ENCODE results near the gene EN2.

EN2 gene

GRCh38 chr7:155505422-155505793 is 47.5 kb downstream of the EN2 start:
- TF ChIP-seq CTCF (conservative IDR thresholded peaks at IDR 0.05): no peak
- H3K27ac ChIP-seq: no peak overlapping the region

DNA sequence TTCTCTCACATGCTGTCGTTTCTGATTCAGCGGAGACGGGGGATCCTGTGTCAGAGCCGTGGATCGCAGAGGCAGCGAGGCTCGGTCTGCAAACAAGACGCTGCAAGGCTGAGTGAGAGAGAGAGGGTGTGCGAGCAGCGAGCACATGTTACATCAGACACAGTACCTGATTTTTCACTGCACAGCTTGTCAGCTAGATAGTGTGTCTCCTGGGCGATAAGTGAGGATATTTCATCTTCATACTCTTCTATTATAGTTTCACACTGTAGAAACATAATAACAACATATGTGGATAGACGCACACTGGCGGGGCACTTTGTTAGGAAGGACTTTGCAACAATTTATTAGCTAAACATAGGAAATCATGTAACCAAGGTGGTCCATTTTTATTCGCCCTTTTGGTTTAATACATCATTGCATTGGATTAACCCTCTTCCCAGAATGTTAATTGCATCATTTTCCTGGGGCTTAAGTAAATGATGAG is 49.0 kb downstream of the EN2 start:
- no peak for TF ChIP-seq CTCF (conservative IDR thresholded peaks at IDR 0.05)
- no peak overlapping the region for H3K27ac ChIP-seq

- TF ChIP-seq CTCF (conservative IDR thresholded peaks at IDR 0.05): no peak
- H3K27ac ChIP-seq: no peak overlapping the region
Observed at GRCh38 chr7:155507576-155507975, 49.6 kb downstream of the EN2 start.

DNA sequence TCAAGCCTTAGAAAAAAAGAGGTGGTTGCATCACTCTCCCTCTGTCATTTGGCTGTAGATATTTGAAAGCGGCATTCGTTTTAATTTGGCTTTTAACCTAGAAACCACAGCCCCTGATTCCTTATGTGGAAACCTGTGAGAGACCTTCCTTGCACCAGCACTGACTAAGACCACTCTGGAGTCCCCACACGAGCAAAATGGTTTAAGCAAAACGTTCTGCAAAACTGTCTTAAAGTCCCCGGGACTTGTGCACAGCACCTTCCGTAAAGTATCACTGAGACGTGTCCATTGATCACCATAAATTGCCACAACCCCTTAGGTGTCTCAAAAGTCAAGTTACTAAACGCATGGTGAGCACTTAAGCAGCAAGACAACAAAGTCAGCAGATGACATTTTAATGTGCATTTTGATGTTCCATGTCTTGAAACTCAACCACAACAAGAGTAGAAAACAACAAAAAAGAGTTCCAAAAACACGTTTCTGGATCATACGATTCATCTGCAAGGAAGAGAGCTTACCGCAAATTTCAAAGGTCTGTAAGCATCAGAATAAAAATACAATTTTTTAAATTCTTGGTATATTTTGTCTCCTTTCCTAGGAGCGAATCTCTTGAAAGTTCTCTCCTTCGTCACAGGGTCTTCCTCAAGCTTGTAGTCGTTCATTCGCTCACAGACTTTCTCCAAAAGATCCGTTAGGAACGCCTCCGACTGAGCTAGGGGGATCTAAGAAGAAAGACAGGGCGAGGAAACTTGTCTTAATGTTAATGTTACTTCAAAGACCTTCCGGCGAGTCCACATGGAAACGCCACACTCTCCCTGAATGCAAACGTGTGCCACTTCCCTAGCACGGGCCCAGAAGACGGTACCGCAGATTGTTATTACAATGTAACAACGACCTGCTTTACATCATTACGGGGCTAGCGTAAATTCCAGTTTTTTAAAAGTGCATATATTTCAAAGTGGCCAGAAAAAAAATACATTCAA is 50.7 kb downstream of the EN2 start:
- H3K27ac ChIP-seq: no peak overlapping the region
- TF ChIP-seq CTCF (conservative IDR thresholded peaks at IDR 0.05): no peak

- no peak overlapping the region for H3K27ac ChIP-seq
- TF ChIP-seq CTCF (conservative IDR thresholded peaks at IDR 0.05): no peak
Observed at GRCh38 chr7:155509359-155509724, 51.4 kb downstream of the EN2 start.

DNA sequence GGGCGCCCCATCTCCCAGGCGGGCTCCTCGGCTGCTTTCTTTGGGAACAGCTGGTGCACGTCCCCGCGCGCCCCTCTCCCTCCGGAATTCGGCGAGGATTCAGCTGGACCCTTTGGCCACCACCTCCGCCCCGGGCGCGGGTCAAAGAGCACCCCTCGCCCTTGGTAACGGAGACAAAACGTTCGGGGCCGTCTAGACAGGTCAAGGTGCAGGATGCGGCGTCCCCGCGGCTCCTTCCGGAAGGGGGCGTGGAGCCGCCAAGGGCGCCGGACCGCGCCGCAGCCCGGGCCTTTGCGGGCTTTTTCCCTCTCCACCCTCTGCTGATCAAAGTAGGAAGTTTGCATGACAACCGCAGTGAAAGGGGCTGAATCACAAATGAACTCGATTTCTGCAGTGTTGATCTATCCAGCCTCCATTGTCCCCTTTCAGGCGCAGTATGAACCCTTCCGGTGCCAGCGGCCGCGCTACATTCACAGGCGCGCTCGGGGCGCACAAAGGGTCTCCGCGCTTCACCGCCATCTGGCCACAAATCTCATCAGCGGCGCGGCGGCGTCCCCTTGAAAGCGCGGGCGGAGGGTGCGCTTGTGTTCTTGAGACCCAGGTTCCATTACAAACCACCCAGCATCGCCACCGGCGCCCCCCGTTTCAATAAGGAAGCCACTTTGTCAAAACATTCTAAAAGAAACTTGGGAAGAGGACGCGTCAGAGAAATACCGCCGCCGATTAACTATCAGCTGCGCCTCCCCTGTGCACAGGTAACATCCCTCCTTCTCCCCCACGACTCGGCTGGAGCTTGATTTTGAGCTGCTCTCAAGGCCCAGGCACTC is 52.0 kb downstream of the EN2 start:
- no peak for TF ChIP-seq CTCF (conservative IDR thresholded peaks at IDR 0.05)

More for the DNA sequence above, 52.0 kb downstream of the EN2 start:
- H3K27ac ChIP-seq: no peak overlapping the region

Measured in VCaP (cell line).